ENCODE measurements around the gene FHIP1A.

DNA sequence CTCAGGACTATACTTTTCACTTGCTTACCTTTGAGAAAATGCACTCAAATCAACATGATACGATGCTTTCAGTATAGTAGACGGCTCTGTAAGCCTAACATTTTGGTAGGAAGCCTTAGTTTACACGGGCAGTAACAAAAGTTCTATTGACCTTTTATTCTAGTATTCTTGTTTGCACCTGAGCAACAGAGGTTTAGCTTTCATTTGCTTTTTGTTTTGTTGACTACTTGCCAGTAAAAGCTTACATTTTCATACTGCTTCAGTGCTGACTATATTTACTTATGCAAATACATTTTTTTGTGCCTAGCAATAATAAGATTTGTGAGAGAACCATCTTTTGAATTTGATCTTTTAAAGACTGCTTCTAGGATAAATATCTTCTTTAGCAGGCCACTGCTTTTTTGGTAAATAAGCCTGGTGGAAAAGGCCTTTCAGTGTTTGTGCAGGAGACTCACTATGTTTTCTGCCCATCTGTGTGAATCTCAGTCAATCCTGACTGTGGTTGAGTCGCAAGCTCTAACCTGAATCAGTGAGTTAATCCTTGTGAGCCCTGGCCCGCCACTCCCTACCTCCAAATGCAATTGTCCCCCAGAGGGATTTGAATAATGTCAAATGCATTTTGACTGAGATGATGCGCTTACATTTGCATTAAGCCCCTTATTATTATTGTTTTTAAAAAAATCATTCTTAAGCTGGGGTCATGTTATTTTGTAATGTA is 21.9 kb downstream of the FHIP1A start:
- TF ChIP-seq, protein P1, sequence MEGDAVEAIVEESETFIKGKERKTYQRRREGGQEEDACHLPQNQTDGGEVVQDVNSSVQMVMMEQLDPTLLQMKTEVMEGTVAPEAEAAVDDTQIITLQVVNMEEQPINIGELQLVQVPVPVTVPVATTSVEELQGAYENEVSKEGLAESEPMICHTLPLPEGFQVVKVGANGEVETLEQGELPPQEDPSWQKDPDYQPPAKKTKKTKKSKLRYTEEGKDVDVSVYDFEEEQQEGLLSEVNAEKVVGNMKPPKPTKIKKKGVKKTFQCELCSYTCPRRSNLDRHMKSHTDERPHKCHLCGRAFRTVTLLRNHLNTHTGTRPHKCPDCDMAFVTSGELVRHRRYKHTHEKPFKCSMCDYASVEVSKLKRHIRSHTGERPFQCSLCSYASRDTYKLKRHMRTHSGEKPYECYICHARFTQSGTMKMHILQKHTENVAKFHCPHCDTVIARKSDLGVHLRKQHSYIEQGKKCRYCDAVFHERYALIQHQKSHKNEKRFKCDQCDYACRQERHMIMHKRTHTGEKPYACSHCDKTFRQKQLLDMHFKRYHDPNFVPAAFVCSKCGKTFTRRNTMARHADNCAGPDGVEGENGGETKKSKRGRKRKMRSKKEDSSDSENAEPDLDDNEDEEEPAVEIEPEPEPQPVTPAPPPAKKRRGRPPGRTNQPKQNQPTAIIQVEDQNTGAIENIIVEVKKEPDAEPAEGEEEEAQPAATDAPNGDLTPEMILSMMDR (IDR thresholded peaks at IDR 0.05), result no peak
- TF ChIP-seq POLR2A (IDR thresholded peaks at IDR 0.05) (no peak), POLR2AphosphoS5 (IDR thresholded peaks at IDR 0.05) (no peak), EP300 (IDR thresholded peaks at IDR 0.05) (no peak)

Data from upper lobe of left lung (tissue), 4 donors.